ENCODE results near the gene SEZ6L.

The SEZ6L gene

DNA sequence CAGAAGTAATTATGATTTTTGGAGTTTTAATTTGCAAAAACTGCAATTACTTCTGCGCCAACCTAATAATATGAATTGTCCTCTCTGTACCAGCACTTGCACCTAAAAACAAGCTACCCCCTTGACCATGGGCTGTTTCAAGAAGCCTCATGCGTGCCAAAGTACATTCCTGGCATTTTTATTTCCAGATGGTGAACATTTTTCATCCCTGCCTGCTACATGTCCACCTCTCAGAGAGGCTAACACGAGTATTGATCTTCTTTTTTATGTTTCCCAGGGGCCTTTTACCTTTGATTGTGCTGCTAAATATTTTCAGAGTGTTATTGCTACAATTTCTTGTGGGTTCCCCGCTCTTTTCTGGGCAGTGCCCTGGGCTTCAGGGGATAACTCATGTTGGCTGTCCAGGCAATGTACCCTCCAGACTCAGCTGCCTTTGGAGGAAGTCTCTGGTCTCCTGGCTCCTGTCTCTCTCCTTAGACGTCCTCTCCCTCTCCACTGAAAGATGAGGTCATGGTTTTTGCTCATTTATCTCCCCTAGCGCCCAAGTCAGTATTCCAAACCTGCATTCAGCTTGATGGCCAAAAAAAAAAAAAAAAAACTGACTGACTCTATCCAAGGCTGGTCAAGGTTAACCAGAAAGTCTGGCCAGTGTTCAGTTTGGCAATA, 173.6 kb downstream of the SEZ6L start:
- no peak for FAIRE-seq

GRCh38 chr22:26345496-26345895, 176.2 kb downstream of the SEZ6L start:
- no peak for FAIRE-seq

DNA sequence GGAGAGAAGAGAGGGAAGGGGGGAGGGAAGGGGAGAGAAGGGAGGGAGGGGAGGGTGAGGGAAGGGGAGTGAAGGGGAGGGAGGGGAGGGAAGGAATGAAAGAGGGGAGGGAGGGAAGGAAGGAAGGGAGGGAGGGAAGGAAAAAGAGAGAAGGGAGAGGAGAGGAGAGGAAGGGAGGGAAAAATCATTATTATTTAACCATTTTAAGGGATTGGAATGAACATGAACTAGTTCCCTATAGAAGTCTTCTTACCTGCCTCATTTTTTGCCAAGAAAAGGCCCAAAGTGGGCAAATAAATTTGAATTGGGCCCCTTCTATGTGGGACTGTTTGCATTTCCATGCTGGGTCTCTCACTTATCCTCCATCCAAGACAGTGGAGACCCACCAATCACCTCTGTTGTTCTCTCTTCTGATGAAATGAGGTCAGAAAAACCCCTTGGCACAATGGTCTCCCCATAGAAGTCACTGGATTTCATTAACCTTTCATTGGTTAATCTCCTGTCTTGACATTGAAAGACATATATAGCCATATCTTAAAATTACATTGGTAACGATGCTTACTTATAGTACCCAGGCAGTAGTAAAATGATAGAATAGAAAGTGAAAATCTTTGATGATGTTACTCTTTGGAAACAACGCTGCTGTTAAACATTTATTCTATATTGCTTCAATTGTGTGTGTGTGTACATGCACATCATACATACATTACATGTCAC, 179.7 kb downstream of the SEZ6L start:
- FAIRE-seq, result no peak

DNA sequence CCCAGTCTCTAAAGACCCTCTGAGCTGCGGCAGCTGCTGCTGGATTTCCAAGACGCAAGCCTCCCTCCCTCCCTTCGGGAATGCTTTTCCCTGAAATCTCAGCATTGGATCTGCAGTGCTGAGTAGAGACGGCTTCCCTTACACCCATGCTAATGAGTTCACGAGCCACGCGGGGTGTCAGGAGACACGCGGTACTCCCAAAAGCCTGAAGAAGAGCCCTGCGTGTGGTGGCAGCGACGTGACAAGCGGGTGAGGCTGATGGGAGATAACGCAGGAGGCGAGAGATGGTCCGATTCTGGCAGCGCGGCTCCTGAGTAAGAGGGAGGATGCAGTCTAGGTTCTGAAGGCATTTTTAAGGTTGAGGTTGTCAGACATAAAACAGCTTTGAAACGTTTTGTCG, 185.4 kb downstream of the SEZ6L start:
- no peak for FAIRE-seq

DNA sequence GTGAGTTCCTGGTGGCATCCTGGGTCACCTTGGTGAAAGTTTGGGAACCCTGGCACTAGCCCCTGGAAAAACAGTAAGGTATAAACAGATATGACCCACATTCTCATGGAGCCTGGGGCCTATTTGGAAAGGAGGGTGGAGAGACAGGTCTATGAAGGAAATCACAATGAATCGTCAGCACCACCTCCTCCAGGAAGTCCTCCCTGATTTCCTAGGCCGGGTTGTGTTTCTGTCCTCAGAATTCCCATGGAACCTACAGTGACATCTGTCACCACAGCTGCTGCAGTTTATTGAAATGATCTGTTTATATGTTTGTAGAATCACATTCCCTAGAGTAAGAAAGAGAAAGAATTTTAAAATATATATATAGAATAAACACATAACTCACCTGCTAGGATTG, 188.0 kb downstream of the SEZ6L start:
- FAIRE-seq, result no peak

- FAIRE-seq, result no peak
Measured at GRCh38 chr22:26357813-26358212, 188.6 kb downstream of the SEZ6L start.

DNA sequence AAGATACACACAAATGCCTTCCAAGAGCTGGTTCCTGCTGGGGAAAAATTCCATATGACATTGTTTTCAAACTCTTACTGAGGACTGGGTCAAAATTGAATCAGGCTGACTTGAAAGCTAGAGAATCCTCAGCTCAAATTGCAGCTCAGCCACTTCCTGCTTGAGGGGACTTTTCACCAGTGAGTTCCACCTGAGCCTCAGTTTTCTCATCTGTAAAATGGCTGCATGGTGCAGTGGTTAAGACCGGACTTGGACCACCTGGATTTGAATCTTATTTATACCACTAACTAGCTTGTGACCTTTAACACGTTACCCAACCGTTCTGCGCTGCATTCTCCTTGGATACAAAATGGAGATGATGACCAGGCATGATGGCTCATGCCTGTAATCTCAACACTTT, 189.9 kb downstream of the SEZ6L start:
- FAIRE-seq, result no peak

GRCh38 chr22:26360169-26360885, 191.1 kb downstream of the SEZ6L start:
- peak; percentile 97 for FAIRE-seq

GRCh38 chr22:26362471-26362870, 193.2 kb downstream of the SEZ6L start:
- no peak for FAIRE-seq

DNA sequence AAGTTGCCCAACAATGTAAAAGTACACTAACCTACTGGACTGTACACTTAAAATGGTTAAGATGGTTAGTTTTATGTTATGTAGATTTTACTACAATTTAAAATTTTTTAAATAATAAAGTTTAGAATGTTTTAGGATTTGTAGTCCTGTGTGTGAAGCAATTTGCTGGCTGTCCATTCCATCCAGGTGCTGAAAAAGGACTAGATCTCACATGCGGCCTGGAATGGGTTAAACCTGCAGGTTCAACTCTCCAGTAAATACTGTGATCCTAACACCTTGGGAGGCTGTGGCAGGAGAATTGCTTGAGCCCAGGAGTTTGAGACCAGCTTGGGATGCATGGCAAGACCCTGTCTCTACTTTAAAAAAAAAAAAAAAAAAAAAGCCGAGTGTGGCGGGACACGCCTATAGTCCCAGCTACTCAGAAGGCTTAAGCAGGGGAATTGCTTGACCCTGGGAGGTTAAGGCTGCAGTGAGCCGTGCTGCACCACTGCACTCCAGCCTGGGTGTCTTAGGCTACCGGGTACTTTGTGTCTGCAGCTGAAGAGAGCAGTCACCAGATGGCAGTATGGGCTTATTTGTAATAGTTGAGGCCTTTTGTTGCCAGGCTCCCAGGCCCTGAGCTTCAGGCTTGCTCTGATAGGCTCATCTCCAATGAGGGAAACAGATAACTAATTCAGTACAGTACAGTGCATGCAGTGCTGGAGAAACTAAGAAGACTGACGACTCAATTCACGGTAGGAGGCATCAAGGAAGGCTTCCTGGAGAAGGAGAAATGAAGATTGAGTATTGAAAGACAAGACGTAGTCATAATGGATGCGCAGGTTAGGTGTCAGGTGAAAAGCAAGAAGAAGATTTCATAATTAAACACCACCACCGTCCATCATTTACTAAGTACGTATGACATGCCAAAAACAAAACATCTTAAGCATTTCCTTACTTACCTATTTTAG, 195.1 kb downstream of the SEZ6L start:
- FAIRE-seq, result peak; percentile 87

DNA sequence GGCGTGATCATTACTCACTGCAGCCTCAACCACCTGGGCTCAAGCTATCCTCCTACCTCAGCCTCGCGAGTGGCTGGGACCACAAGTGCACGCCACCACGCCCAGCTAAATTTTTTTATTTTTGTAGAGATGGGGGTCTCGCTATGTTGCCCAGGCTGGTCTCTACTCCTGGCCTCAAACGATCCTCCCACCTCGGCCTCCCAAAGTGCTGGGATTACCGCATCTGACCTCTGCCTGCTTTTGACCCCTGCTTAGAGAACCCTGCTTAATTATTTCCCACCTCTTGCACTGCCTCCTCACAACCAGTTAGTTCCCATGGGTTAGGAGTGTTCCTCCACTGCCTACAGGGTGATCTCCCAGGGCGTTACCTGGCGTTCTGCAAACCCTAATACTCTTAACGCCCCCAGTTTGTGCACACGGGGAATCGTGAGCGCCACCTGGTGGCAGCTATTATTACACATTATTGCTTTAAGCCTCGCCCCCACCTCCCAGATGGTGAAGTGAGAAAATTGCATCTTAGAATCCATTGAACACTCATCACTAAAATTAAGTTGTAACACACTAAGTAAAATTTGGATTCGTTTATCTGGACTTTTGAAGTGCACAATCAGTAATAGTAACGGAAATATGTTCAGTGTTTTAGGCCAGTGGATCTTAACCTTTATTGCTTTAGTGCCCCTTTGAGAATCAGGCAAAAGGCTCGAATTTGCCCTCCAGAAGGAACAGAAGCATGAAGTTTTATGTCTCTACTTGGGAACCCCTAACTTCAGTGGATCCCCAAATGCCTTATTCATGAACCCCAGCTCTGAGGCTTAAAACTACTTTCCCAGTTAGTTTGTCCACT, 198.4 kb downstream of the SEZ6L start:
- FAIRE-seq, result peak; percentile 9

DNA sequence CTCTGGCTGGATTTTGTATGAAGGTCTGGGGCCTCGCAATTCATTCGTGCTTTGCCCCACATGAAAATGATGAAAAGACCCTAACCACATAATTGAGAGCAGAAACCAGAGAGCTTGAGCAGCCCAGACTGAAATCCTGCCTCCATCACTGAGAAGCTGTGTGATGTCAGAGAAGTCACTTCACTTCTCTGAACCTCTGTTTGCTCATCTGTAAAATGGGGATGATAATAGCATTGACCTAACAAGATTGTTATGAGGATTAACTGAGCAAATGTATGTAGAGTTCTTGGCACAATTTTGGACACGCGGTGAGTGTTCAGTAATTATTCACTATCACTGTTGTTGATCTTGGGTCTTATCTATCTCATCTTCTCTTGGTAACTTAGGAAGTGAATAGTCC, 203.6 kb downstream of the SEZ6L start:
- FAIRE-seq, result no peak

DNA sequence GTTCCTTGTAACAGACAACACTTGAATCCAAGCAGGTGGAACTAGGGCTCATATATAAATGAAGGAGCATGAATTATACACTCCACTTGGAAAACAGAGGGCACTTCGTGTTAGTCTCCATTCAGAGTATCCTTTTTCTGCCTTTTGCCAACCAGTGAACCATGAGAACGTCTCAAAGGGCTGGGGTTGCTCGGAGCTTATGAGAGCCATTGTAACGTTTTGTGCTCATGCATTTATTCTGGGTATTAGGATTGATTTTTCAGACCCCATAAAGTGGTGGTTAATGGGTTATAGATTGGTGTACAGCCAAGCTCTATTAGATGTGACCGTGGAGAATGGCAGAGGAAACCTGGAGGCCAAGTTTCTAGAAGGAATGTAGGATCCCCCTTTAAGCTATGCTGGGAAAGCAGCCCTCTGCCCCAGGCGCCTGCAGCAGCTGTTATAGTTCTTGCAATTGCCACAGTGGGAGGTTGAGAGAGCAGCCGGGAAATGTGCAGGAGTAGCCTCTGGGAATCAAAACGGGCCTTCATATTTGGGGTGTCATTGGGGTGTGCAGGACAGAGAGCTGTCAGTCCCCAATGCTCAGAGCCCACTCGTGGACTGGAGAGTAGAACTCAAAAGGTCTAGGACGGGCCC, 205.2 kb downstream of the SEZ6L start:
- no peak for FAIRE-seq

DNA sequence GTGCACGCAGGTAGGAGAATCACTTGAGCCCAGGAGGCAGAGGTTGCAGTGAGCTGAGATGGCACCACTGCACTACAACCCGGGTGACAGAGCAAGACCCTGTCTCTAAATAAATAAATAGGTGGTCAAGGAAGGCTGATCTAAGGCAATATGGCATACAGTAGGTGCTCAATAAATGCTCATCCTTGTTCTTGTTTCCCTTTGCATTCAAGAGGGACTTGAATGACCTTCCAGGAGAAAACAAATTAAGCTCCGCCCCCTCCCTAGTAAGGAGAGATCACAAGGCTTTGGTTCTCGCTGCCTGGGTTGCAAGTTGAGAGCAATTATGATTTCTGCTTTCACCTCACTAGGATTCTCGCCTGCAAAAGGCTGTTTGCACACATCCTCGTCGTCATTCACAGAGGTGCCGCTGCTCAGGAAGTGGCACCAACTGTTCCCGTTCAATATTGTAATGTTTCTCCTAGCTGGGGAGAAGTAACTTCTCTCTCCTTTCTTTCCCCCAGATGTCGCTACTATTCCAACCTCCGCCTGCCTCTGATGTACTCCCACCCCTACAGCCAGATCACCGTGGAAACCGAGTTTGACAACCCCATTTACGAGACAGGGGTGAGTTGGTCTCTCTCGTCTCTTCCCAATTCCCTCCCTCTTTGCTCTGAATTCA, 208.0 kb downstream of the SEZ6L start:
- no peak for FAIRE-seq

DNA sequence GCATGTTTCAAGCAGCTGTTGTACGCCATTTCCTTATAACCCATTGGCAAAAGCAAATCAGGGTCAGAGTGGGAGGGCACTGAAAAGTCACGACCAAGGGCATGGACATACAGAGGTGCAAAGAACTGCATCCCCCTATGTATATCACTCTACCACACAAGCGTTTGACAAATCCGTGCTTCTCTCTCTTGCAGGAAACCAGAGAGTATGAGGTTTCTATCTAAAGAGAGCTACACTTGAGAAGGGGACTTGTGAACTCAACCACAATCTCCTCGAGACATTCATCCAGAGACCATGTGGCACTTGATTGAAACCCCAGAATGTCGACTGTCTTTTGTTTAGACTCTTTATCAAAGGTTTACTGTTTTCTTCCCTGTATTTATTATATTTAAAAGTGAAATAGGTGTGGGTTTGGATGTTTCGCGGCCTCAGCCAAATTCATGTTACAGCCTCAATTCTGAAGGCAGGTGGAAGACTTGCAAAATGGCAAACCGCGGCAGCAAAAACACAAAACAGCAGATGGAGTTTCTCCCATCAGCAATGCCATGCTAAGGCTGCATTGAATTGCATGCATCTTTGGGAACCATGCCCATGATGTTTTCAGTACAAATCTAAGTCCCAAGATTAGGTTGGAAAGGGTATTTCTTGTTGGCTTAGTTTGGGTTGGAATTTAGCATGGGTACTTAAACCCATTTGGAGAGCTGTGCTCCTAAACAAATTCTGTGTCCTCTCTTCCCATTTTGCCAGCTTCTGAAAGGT, 211.0 kb downstream of the SEZ6L start:
- no peak for FAIRE-seq

GRCh38 chr22:26382782-26383181, 213.5 kb downstream of the SEZ6L start:
- FAIRE-seq, result no peak

DNA sequence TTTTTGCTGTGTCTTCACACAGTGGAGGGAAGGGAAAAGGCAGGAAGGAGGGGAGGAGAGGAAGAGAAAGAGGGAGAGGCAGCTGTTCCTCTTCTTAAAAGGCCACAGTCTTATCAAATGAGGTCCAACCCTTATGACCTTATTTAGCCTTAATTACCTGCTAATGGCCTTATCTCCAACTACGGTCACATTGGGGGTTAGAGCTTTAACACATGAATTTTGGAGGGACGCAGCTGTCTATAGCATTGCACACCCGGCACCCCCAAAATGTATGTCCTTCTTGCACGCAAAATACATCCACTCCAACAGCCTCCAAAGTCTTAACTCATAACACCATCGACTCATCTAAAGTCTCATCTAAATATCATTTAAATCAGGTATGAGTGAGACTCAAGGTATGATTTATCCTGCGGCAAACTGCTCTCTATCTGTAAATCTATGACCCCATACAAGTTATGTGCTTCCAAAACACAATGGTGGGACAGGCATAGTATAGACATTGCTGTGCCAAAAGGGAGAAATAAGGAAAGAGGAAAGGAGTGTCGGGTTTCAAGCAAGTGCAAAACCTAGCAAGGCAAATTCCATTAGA, 214.8 kb downstream of the SEZ6L start:
- FAIRE-seq, result no peak

- no peak for FAIRE-seq
Measured at GRCh38 chr22:26385164-26385563, 215.9 kb downstream of the SEZ6L start.

DNA sequence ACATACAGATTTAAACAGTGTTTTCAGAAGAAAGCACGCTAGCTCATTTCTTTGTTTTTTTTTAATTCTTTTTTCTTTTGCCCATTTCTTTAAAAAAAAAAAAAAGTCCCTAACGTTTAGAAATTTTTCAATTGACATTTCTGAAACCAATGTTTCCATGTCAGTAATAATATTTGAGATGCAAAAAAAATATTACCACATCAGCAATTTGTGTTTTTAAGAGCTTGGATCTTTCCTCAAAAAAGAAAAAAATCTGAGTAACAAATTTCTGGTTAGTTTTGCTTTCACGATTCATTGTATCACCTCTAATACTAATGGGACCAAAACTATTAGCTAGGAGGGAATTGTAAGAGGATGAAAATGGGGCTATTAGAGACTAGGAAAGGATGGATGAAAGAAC, 219.9 kb downstream of the SEZ6L start:
- FAIRE-seq, result no peak

GRCh38 chr22:26391091-26391490, 221.8 kb downstream of the SEZ6L start:
- FAIRE-seq, result no peak

Measured in islet of Langerhans (tissue), 1 donor.